Measurements from ENCODE around the gene ATMIN.

ATMIN gene, protein sequence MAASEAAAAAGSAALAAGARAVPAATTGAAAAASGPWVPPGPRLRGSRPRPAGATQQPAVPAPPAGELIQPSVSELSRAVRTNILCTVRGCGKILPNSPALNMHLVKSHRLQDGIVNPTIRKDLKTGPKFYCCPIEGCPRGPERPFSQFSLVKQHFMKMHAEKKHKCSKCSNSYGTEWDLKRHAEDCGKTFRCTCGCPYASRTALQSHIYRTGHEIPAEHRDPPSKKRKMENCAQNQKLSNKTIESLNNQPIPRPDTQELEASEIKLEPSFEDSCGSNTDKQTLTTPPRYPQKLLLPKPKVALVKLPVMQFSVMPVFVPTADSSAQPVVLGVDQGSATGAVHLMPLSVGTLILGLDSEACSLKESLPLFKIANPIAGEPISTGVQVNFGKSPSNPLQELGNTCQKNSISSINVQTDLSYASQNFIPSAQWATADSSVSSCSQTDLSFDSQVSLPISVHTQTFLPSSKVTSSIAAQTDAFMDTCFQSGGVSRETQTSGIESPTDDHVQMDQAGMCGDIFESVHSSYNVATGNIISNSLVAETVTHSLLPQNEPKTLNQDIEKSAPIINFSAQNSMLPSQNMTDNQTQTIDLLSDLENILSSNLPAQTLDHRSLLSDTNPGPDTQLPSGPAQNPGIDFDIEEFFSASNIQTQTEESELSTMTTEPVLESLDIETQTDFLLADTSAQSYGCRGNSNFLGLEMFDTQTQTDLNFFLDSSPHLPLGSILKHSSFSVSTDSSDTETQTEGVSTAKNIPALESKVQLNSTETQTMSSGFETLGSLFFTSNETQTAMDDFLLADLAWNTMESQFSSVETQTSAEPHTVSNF

DNA sequence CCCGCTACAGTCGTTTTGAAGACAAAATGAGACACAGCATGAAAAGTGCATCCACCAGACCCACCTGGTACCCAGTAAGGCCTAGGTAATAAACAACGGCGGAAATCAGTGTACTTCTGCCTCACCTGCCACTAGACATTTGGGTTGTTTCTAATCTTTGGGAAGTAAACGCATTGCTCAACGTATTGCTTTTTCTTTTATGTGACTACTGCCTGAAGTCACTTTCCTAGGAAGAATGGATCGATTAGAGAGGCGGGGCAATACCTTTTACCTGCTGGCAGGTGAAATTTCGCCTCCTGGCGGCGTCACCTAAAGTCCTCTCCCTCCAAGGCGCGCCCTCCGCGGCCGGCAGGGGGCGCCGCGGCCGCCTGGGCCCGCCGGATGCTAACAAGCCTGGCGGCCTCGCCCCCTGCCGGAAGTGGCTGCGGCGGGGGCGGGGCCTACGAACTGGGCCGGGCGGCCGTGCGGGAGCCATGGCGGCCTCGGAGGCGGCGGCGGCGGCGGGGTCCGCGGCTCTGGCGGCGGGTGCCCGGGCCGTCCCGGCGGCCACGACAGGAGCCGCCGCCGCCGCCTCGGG lies at the start of gene ATMIN:
TSS of gene ATMIN (plus strand) at position 445 of the 577 bp plus-strand sequence. CDS start at position 474, 29 bp downstream.
- TF ChIP-seq, protein P1, sequence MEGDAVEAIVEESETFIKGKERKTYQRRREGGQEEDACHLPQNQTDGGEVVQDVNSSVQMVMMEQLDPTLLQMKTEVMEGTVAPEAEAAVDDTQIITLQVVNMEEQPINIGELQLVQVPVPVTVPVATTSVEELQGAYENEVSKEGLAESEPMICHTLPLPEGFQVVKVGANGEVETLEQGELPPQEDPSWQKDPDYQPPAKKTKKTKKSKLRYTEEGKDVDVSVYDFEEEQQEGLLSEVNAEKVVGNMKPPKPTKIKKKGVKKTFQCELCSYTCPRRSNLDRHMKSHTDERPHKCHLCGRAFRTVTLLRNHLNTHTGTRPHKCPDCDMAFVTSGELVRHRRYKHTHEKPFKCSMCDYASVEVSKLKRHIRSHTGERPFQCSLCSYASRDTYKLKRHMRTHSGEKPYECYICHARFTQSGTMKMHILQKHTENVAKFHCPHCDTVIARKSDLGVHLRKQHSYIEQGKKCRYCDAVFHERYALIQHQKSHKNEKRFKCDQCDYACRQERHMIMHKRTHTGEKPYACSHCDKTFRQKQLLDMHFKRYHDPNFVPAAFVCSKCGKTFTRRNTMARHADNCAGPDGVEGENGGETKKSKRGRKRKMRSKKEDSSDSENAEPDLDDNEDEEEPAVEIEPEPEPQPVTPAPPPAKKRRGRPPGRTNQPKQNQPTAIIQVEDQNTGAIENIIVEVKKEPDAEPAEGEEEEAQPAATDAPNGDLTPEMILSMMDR (IDR thresholded peaks at IDR 0.05), result peak; percentile 100

DNA sequence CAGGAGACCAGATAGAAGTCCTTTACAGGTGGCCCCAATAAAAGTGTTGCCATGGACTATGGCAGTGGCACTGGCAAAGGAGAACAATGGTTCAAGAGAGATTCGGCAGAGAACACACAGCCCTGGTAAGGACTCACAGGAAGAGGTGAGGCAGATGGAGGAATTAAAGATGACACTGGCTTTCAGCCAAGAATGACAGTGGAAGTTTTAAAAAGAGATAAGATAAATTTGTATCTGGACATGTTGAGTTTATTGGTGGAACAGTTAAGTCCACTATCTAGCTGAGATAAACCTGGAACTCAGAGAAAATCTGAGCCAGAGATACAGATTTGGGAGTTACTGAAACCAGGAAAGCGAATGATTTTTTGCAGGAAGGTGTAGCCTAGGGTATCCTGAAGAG lies 49.1 kb upstream of the ATMIN start:
- TF ChIP-seq, protein P1 (IDR thresholded peaks at IDR 0.05), result no peak

DNA sequence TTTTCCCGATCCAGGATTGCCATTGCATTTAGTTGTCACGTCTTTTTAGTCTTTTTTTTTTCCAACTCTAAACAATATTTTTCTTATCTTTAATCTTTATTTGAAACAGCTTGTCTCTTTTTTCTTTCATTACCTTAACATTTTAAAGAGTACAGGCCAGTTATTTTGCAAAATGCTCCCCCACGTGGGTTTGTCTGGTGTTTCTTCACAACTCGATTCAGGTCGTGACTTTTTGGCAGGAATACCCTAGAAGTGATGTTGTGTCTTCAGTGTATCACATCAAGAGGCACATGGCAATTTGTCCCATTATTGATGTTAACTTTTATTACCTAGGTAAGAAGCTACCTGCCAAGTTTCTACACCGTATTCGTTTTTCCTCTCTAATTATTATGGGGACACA lies 46.9 kb upstream of the ATMIN start:
- TF ChIP-seq, protein P1 (IDR thresholded peaks at IDR 0.05), result no peak; the same call in 1 of the 2 replicates

DNA sequence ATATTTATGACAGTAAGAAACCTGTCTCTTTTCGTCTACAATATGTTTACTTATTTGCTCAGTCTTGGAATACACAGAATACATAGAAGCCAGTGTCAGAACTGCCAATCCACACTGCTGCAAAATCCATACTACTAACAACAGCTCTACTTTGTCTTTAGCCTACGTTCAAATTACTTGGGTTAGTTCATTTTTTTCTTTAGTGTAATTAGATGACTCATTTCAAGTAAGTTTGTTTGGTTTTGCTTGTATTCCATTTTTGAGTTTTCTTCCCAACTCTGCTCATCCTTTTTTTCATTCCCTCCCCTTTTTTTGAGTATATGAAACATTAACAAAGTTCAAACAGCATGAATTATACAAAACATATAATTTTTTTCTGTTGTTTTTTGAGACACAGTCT lies 45.8 kb upstream of the ATMIN start:
- TF ChIP-seq, protein P1 (IDR thresholded peaks at IDR 0.05), result no peak

DNA sequence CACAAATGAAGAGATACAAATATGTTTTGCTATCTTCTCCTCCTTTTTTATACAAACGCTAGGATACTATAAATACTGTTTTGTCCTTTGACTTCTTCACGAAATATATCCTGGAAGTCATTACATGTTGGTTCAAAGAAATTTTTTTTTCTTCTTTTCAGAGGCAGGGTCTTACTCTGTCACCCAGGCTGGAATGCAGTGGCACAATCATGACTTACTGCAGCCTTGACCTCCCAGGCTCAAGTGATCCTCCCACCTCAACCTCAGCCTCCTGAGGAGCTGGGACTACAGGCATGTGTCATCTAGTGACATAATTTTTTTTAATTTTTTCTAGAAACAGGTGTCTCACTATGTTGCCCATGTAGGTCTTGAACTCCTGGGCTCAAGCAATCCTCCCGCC lies 45.1 kb upstream of the ATMIN start:
- TF ChIP-seq, protein P1 (IDR thresholded peaks at IDR 0.05), result no peak

DNA sequence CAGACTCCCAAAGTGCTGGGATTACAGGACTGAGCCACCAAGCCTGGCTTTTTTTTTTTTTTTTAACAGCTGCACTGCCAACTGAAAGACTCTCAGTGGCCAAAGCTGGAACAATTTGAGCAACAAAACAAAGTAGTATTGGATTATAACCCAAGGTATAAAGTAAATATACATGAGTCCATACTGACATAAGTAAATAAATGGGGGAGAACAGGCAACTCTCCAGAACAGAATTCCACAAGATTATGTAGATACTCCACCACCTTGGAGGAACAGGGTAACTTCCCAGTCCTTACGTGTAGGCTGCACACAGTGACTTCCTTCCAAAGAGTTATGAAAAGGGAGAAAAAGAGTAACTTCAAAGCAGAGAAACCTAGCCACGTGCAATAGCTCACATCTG lies 44.7 kb upstream of the ATMIN start:
- TF ChIP-seq, protein P1 (IDR thresholded peaks at IDR 0.05), result no peak

DNA sequence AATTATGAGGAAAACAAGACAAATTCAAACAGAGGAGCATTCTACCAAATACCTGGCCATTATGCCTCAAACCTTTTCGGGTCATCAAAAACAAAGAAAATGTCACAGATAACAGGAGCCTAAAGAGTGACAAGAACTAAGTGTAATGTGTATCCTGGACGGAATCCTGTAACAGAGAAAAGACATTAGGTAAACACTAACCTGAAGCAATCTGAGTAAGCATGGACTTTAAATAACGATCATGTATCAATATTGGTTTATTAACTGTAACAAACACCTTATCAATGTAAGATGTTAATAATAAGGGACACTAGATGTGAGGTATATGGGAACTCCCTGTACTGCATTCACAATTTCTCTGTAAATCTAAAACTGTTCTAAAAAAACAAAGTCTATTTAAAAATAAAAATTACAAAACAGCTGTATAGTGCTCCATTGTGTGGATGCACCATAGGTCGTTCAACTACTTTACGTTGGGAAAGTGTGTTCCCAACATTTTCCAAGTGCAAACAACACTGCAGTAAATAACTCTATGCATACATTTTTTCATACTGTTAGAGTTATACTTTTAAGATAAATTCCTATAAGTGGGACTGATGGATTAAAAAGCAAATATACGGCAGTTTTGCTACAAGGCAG lies 43.7 kb upstream of the ATMIN start:
- TF ChIP-seq, protein P1 (IDR thresholded peaks at IDR 0.05), result no peak

Measured in LNCAP (cell line).